NCI-H2227 (cell line): Measurements from ENCODE around the gene NFKBIL1.
A peak's percentile ranks its signal among the peaks of the same experiment; 100 is the strongest.

ENCODE experiments used
- DNase-seq: peaks from one replicate; lab custom pipeline; 2025; ENCODE audit not compliant: unreplicated experiment; lab: John Stamatoyannopoulos, UW

Gene NFKBIL1

DNA sequence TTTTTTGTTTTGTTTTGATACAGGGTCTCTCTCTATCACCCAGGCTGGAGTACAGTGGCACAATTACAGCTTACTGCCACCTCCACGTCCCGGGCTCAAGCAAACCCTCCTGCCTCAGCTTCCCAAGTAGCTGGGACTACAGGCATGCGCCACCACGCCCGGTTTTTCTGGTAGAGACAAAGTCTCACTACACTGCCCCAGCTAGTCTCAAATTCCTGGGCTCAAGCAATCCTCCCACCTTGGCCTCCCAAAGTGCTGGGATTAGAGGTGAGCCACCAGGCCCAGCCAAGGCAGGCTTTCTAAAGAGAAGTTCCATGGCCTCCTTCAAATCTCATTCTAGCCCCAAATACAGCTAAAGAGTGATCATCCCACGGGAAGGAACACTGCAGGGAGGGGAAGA lies 13.4 kb upstream of the NFKBIL1 start:
- no peak for DNase-seq

DNA sequence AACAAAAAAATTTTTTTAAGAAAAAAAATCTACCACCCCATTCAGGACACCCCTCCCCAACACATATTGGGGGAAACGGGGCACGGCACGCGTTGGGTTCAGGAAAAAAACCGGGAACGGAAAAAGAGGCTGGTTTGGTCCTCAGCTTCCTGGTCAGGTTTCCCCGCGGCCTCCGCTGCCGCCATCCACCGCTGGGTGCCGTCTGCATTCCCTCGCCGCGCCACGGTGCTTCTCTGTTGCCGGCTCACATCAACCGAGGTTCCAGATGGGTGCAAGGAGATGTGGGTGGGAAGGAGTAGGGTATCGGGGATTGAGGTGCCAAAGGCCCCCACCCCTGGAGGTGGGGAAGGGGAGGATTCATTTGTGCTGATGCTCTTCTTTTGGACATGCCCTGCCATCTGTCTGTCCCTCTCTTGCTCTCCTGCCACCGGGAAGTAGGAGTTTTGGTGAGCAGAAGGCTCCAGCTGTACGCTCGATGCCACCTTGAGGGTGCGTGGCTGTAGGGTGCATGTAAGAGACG lies 12.8 kb upstream of the NFKBIL1 start:
- DNase-seq = no peak

DNA sequence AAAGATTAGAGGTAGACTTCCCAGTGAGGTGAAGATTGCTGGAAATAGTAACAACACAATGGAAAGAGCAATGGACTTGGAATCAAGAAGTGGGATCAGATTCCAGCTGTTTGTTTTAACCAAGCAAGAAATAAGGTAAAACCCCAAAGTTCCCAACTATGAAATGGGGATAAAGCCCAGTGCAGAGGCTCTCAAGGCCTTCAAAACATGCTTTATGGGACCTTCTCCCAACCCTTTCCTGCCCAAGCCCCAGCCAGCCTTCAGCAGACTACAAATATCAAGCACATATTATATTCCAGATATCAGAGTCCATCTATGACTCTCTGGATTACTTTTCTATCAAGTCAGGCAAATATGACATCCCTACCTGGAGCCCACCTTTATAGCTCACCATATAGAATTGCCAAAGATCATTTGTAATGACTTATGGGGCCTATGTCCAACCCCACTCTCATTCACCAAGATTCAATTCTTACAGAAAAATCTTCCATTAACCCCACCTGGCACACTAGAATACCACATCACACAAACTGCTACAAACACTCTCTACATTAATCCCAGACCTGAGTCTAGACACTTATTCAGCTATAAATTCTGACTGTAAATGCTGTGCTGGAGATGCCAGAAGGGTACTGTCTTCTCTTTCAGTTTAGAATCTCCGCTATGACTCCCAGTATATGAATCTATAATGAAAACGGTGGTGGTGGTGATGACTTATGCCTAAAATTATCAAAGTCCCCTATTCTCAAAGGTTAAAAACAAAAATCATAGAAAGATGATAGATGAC lies 11.7 kb upstream of the NFKBIL1 start:
- no peak for DNase-seq

DNA sequence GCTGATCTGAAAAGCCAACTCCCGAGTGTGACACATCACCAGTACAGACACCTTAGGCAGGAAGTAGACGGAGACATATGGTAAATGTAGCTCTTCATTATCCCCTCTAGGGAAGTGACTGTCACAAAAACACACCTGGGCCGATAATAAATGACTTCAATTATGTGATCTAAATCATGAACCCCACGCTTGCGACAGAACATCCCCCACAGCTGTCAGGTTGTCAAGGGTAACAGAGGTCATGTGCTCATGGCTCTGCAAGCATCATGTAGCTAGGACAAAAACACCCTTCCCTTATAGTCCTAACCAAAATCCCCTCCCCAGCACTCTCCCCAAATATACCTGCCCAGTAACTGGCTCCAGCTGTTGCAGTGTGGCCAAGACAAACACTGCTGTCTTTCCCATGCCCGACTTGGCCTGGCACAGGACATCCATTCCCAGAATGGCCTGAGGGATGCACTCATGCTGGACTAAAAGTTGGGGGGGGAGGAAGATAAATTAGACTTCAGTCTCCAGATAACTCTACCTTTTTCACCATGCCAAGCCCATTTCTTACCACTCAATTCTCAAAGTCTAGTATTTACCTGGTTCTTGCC lies 8.5 kb upstream of the NFKBIL1 start:
- DNase-seq = no peak

DNA sequence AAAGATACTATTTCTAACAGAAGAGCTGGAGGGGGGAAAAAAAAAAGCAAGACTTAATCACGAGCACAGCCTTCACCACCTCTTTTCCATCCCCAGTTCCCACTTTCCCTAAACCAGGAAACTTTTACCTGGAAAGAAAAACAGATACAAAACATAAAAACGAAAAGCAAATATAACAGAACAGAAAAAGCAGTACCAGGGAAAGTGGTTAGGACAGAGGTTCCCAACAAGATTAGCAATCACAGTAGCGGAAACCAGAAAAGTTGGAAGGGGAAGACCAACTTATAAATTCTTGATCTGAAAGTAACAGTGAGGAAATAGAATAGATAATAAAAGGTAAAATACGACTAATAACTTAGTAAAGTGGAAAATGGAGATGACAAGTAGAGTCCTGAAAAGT lies 6.8 kb upstream of the NFKBIL1 start:
- no peak for DNase-seq

DNA sequence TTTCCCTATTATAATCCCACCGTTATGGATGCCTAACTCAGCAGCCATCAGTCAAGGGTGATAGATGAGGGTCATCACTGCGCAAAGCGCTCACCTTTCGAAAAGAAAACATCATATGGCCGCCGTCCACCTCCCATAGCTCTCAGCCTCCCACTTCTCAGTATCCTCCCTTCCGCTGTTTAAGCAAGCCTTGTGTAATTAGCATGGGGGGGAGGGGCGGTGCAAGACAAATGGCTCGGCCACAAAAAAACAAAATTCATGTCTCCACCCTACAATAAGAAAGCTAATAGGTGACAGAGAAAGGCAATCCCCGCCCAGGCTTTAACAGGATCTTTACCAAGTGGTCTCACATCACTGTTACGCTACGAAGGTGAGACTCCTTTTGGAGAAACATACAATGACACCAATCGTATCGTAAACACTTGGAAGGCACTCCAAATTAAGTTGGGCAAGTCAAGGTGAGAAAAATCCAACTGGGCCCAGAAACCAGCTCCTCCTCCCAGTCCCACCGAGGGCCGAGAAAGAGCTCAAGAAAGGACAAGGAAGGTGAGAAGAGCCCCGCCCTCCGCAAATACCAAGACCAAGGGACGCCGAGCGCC lies 6.2 kb upstream of the NFKBIL1 start:
- DNase-seq = peak; percentile 76

GRCh38 chr6:31541658-31542521 lies 5.5 kb upstream of the NFKBIL1 start, which contains the start of gene DDX39B:
TSS of gene DDX39B (minus strand) at chr6:31542003. CDS start at chr6:31540532, 1,471 bp downstream.
- DNase-seq = peak; percentile 97

- no peak for DNase-seq
These were observed 3.8 kb upstream of the NFKBIL1 start for GRCh38 chr6:31543639-31544038.

DNA sequence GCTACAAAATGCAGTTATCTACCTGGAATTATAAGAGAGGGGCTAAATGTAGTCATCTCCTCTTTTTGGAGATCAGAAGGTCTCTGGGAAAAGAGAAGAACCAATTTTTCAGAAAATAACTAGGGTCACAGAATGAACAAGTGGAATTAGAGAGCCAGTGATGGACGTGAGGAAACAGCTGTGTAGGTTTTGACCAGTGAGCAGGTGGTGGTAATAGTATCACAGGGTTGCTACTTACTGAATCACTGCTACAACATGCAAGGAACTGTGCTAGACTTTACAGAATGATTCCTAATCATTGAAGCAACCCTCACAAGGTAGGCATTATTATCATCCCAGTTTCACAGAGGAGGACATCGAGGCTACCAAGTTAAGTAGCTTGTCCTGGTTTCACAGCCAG lies 2.7 kb upstream of the NFKBIL1 start:
- DNase-seq = no peak

DNA sequence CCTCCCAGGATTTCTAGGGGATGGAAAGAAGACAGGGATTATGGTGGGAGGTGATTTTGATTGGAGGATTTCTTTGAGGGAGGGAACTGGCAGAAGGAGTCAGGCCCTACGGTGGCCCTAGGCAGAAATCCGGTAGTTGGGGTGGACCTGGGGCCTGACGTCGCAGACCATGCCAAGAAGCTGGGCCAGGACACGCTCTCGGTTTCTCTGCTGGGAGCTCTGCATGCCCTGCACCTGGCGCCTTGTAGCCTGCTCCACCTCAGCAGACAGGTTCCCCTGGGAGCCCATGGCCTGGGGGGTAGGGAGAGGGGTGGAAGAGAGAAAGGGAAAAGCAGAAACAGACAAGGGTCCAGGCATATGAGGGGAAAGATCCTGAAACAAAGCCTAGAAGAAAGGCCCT lies 2.1 kb upstream of the NFKBIL1 start:
- DNase-seq = peak; percentile 41

DNA sequence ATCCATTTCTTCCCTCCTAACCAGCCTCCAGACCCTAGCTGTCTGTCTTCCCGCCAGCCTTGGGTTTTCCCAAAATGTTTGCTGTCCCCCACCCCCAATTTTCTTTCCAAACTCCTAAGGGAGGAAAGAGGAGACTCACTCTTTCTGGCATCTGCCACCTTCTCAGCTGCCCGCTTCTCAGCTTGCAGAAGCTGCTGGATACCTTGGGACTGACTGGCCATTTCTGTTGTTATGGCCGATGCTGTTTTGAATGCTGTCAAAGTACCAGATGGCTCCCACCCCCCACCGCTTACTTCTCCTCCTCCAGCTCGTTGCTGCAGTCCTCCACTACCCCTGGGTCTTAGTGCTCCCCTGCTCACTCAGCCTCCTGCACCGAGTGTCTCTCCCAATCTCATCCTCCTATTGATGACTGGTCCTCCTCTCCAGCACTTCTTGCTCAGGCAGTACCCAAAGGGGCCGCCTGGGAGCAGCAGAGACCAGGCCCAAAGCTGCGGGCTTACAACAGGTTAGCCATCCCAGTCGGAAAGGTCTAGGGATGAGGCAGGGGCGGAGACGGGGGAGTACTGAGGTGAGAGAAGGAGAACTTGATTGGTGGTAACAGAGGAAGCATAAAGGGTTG lies 960 bp upstream of the NFKBIL1 start, which contains the start of gene ATP6V1G2:
ATP6V1G2 (minus strand) TSS at position 270 of the 619 bp plus-strand sequence; CDS start at position 221, 49 bp downstream.
- DNase-seq = peak; percentile 97

GRCh38 chr6:31547727-31548543 lies 527 bp downstream of the NFKBIL1 start:
- DNase-seq = peak; percentile 66

DNA sequence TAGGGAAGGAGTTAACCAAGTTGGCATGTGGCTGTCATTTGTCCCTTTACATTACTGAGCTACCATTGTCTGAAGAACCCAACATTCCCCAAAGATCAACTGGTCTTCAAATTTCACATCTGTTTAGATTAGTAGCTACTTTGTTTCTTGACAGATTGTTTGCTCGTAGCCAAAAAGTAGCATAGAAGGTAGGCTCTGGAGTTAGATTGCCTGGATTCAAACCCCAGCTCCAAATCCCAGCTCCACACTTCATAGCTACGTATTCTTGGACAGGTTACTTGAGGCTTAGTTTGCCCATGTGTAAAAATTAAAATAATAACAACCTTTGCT lies 1.1 kb downstream of the NFKBIL1 start:
- DNase-seq = no peak

DNA sequence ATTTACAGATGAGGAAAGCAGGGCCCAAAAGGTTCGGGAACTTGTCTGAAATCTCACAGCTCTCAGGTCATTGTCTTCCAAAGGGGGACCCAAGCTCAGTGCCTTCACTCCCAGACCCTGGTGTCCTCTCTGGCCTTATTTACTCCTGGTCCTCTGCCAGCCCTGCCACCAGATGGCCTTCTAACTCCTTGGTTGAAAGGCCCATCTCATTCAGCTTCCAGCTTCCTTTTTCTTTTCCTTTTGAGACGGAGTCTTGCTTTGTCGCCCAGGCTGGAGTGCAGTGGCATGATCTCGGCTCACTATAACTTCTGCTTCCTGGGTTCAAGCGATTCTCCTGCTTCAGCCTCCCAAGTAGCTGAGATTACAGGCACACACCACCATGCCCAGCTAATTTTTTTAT lies 4.0 kb downstream of the NFKBIL1 start:
- DNase-seq = peak; percentile 30

- DNase-seq = no peak
These were observed 8.9 kb downstream of the NFKBIL1 start for GRCh38 chr6:31556307-31556706.

DNA sequence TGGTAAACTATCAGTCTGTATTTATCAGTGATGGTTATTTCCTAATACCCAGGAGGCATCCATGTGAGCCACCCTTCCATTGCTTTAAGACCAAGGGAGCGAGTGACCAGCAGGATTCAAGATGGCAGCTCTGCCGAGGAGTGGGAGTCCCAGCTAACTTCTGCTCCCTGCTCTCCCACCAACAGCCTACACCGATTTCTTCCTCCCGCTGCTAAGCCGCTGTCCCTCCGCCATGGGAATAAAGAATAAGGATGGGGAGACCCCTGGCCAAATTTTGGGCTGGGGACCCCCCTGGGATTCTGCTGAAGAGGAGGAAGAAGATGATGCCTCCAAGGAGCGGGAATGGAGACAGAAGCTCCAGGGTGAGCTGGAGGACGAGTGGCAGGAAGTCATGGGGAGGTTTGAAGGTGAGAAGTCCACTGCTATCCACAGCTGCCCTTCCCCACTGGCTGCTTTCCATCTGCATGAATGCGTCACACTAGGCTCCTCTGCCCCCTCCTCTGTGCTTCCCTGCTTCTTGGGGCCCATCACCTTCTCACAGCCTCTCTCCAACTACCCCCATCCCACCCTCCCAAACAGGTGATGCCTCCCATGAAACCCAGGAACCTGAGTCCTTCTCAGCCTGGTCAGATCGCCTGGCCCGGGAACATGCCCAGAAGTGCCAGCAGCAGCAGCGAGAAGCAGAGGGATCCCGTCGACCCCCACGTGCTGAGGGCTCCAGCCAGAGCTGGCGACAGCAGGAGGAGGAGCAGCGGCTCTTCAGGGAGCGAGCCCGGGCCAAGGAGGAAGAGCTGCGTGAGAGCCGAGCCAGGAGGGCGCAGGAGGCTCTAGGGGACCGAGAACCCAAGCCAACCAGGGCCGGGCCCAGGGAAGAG lies 10.3 kb downstream of the NFKBIL1 start:
- no peak for DNase-seq

- no peak for DNase-seq
These were observed 10.9 kb downstream of the NFKBIL1 start for GRCh38 chr6:31558318-31558625.

- no peak for DNase-seq
These were observed 11.5 kb downstream of the NFKBIL1 start for GRCh38 chr6:31558631-31559500.
